Loucy (cell line): ENCODE measurements around the gene LRBA.

Experiments
- EZH2phosphoT487 ChIP-seq: fragments of 200-600 bp; IDR thresholded peaks from 2 replicates; pipeline ENCODE4 v1.6.1; 2018; ENCODE audit warnings: antibody characterized with exemption, mild to moderate bottlenecking, moderate library complexity, borderline replicate concordance
- TF ChIP-seq, protein P1 (sequence below): fragments of 200-600 bp; sonication (generic); conservative IDR thresholded peaks from 2 replicates; pipeline ENCODE4 v1.5.1; 2014; ENCODE audit warnings: mild to moderate bottlenecking, antibody characterized with exemption, low read length

DNA sequence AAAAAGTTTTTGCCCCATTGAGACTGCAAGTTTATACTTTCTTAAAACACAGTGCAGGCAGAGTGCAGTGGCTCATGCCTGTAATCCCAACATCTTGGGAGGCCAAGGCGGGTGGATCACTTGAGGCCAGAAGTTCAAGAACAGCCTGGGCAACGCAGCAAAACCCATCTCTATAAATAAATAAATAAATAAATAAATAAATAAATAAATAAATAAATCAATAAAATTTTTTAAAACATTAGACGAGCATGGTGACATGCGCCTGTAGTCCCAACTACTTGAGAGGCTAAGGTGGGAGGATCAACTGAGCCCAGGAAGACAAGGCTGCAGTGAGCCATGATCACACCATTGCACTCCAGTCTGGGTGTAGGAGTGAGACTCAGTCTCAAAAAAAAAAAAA is 213.3 kb downstream of the LRBA start:
- TF ChIP-seq, protein P1, sequence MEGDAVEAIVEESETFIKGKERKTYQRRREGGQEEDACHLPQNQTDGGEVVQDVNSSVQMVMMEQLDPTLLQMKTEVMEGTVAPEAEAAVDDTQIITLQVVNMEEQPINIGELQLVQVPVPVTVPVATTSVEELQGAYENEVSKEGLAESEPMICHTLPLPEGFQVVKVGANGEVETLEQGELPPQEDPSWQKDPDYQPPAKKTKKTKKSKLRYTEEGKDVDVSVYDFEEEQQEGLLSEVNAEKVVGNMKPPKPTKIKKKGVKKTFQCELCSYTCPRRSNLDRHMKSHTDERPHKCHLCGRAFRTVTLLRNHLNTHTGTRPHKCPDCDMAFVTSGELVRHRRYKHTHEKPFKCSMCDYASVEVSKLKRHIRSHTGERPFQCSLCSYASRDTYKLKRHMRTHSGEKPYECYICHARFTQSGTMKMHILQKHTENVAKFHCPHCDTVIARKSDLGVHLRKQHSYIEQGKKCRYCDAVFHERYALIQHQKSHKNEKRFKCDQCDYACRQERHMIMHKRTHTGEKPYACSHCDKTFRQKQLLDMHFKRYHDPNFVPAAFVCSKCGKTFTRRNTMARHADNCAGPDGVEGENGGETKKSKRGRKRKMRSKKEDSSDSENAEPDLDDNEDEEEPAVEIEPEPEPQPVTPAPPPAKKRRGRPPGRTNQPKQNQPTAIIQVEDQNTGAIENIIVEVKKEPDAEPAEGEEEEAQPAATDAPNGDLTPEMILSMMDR = no peak
- no peak for TF ChIP-seq EZH2phosphoT487
